LNCaP clone FGC (cell line): ENCODE measurements around the gene NF2.

Source experiments
- DNase-seq: peaks from one replicate; pipeline ENCODE4 v3.0.0-alpha.2; 2011; ENCODE audit warnings: low read depth
- H3K4me3 ChIP-seq: 2 replicates; pipeline ENCODE4 v1.5.1; 2011; ENCODE audit warnings: mild to moderate bottlenecking, low read depth, low read length, control low read depth
- CTCF ChIP-seq: IDR thresholded peaks from 2 replicates; pipeline ENCODE4 v1.5.1; 2012; ENCODE audit warnings: mild to moderate bottlenecking; ENCODE audit not compliant: control insufficient read depth, insufficient read depth; ENCODE audit errors: extremely low read depth

Gene NF2

GRCh38 chr22:29729161-29729560, 125.7 kb downstream of the NF2 start:
- DNase-seq = no peak
- no peak for TF ChIP-seq CTCF
- no peak overlapping the region for H3K4me3 ChIP-seq

GRCh38 chr22:29731058-29731850, 127.8 kb downstream of the NF2 start:
- no peak overlapping the region for H3K4me3 ChIP-seq
- no peak for TF ChIP-seq CTCF
- DNase-seq = no peak

GRCh38 chr22:29732883-29733282, 129.4 kb downstream of the NF2 start:
- no peak for TF ChIP-seq CTCF
- no peak overlapping the region for H3K4me3 ChIP-seq

GRCh38 chr22:29733362-29734201, 130.1 kb downstream of the NF2 start:
- no peak overlapping the region for H3K4me3 ChIP-seq
- DNase-seq = no peak
- TF ChIP-seq CTCF = no peak

More at GRCh38 chr22:29732883-29733282, 129.4 kb downstream of the NF2 start:
- DNase-seq = no peak

- no peak overlapping the region for H3K4me3 ChIP-seq
- DNase-seq = no peak
- no peak for TF ChIP-seq CTCF
Measured at GRCh38 chr22:29734406-29734805, 131.0 kb downstream of the NF2 start.

GRCh38 chr22:29734838-29735237, 131.4 kb downstream of the NF2 start:
- DNase-seq = no peak
- no peak overlapping the region for H3K4me3 ChIP-seq

More at GRCh38 chr22:29734838-29735237, 131.4 kb downstream of the NF2 start:
- no peak for TF ChIP-seq CTCF
